BE2C (cell line): ENCODE measurements around the gene EXOSC5.

Experiments used
- DNase-seq: peaks from one replicate; pipeline ENCODE4 v3.0.0-alpha.2; 2020
- H3K27me3 ChIP-seq: fragments of 250-450 bp; sonication (Bioruptor Pico); 2 replicates; pipeline ENCODE4 v1.5.1; 2020; ENCODE audit warnings: mild to moderate bottlenecking
- H3K36me3 ChIP-seq: fragments of 250-450 bp; sonication (Bioruptor Pico); 2 replicates; pipeline ENCODE4 v1.5.1; 2020; ENCODE audit warnings: mild to moderate bottlenecking
- H3K4me1 ChIP-seq: fragments of 250-450 bp; sonication (Bioruptor Pico); 2 replicates; pipeline ENCODE4 v1.5.1; 2020
- H3K4me3 ChIP-seq: 2 replicates; pipeline ENCODE4 v1.5.1; 2011; ENCODE audit warnings: low read depth, low read length
- H3K9me3 ChIP-seq: fragments of 250-450 bp; sonication (Bioruptor Pico); 2 replicates; pipeline ENCODE4 v1.5.1; 2020
- TF ChIP-seq, protein P1 (sequence below): IDR thresholded peaks from 2 replicates; pipeline ENCODE4 v1.5.1; 2012; ENCODE audit warnings: mild to moderate bottlenecking, low read depth, low read length

EXOSC5 gene

DNA sequence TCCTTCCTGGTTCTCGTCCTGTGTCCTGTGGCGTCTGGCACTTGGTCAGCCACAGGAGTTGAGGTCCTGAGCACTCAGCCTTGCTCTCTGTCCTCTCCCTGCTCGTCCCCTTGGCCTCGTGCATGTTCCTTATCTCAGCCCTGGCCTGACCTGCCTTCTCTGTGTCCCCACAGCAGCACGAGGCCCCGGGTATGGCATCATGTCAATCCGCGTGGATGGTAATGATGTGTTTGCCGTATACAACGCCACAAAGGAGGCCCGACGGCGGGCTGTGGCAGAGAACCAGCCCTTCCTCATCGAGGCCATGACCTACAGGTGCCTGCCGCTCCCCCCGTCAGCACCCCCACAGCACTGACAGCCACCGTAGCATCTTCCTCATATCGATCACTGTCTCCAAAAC, 25.3 kb upstream of the EXOSC5 start:
- Histone ChIP-seq H3K27me3 (no peaks in the 10 kb centered on the region), H3K36me3 (peaks cover 30% of the 10 kb centered on the region), H3K9me3 (no peaks in the 10 kb centered on the region), H3K4me3 (no peak overlapping the region), H3K4me1 (peaks cover 6% of the 10 kb centered on the region; the same call in 1 of the 2 replicates)
- TF ChIP-seq, protein P1, sequence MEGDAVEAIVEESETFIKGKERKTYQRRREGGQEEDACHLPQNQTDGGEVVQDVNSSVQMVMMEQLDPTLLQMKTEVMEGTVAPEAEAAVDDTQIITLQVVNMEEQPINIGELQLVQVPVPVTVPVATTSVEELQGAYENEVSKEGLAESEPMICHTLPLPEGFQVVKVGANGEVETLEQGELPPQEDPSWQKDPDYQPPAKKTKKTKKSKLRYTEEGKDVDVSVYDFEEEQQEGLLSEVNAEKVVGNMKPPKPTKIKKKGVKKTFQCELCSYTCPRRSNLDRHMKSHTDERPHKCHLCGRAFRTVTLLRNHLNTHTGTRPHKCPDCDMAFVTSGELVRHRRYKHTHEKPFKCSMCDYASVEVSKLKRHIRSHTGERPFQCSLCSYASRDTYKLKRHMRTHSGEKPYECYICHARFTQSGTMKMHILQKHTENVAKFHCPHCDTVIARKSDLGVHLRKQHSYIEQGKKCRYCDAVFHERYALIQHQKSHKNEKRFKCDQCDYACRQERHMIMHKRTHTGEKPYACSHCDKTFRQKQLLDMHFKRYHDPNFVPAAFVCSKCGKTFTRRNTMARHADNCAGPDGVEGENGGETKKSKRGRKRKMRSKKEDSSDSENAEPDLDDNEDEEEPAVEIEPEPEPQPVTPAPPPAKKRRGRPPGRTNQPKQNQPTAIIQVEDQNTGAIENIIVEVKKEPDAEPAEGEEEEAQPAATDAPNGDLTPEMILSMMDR = no peak
- DNase-seq = no peak

DNA sequence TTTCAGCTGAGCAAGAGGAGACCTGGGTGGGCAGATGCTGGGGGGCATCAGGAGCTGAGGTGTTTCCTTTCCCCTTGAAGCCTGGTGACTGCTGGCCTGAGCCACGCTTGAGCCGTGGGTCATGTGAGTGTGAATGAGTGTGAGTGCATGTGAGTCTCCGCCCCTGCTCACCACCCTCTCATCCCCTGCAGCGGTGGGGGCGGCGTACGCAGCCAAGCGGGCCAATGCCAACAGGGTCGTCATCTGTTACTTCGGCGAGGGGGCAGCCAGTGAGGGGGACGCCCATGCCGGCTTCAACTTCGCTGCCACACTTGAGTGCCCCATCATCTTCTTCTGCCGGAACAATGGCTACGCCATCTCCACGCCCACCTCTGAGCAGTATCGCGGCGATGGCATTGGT, 24.8 kb upstream of the EXOSC5 start:
- no peak overlapping the region for H3K4me3 ChIP-seq
- no peaks in the 10 kb centered on the region for H3K9me3 ChIP-seq
- no peak for DNase-seq
- no peaks in the 10 kb centered on the region for H3K27me3 ChIP-seq
- TF ChIP-seq, protein P1 = no peak
- H3K36me3 ChIP-seq = peaks cover 33% of the 10 kb centered on the region
- peaks cover 4% of the 10 kb centered on the region; the same call in 1 of the 2 replicates for H3K4me1 ChIP-seq

DNA sequence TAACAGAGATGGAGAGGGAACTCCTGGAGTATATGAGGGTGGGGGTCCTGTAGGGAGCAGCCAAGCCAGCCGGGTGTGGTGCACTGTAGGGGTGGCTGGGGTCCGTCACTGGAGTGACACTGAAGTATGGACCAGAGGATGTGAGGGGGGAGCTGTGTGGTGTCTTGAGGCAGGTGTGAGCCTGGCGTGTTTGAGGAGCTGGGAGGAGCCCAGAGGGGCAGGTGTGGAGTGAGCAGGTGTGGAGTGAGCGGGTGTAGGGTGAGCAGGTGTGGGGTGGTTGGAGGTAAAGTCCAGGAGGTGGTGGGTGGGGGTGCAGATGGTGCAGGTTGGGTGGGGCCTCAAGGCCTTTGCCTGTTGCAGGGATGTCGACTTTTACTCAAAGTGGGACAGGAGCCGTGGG, 24.2 kb upstream of the EXOSC5 start:
- TF ChIP-seq, protein P1 = no peak
- no peaks in the 10 kb centered on the region for H3K4me1 ChIP-seq
- H3K9me3 ChIP-seq = no peaks in the 10 kb centered on the region
- H3K4me3 ChIP-seq = no peak overlapping the region
- peaks cover 32% of the 10 kb centered on the region for H3K36me3 ChIP-seq
- H3K27me3 ChIP-seq = no peaks in the 10 kb centered on the region
- DNase-seq = no peak

DNA sequence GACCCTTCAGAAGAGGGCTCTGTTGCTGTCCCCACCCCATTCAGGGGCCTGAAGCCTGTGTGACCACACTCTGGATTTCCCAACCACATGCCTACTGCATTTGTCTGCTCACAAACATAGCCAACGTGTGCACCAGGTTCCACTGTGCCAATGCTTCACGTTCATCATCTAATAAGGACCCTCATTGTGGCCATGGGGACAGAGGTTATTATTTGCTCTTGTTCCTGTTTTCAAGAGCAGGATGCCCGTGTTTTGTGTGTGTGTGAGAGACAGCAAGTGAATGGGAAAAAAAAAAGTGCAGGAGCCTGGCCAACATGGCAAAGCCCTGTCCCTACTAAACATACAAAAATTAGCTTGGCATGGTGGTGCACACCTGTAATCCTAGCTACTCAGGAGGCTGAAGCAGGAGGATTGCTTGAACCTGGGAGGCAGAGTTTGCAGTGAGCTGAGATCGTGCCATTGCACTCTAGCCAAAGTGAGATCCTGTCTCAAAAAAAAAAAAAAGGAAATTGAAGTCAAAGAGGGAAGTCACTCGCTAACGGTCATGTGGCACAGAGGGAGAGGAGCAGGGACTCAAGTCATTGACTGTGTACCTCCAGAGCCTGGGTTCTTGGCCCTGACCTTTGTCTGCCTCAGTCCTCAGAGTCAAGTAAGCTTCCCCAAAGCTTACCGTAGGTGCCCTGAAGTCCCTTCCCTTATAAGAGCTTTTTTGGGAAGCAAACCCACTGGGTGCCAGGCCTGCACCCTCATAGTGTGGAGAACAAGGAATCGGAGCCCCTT, 23.1 kb upstream of the EXOSC5 start:
- no peak for DNase-seq
- peaks cover 34% of the 10 kb centered on the region for H3K36me3 ChIP-seq
- H3K27me3 ChIP-seq = no peaks in the 10 kb centered on the region
- TF ChIP-seq, protein P1 = no peak
- H3K9me3 ChIP-seq = no peaks in the 10 kb centered on the region
- no peaks in the 10 kb centered on the region; the same call in 1 of the 2 replicates for H3K4me1 ChIP-seq
- H3K4me3 ChIP-seq = no peak overlapping the region

DNA sequence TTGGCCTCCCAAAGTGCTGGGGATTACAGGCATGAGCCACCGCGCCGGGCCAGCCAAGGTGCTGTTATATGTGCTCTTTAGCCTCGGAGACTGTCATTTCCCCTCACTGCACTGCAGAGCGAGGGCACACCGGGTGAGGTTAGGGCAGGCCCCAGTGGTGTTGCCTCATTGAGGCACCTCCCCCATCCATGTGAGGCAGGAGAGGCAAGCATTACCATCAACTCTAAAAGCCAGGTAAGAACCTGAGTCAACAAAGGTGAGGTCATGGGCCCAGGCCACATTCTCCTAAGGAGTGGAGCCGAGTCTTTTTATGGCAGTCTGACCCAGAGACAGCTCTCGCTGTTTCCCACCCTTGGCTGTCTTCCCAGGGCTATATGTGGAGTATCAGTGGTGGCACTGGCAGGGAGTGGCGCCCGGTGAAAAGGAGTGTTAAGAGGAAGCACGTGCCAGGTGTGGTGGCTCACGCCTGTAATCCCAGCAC, 19.1 kb upstream of the EXOSC5 start:
- DNase-seq = no peak
- H3K4me1 ChIP-seq = peaks cover 11% of the 10 kb centered on the region
- no peaks in the 10 kb centered on the region for H3K27me3 ChIP-seq
- no peaks in the 10 kb centered on the region for H3K9me3 ChIP-seq
- peaks cover 49% of the 10 kb centered on the region for H3K36me3 ChIP-seq
- H3K4me3 ChIP-seq = no peak overlapping the region
- TF ChIP-seq, protein P1 = no peak

DNA sequence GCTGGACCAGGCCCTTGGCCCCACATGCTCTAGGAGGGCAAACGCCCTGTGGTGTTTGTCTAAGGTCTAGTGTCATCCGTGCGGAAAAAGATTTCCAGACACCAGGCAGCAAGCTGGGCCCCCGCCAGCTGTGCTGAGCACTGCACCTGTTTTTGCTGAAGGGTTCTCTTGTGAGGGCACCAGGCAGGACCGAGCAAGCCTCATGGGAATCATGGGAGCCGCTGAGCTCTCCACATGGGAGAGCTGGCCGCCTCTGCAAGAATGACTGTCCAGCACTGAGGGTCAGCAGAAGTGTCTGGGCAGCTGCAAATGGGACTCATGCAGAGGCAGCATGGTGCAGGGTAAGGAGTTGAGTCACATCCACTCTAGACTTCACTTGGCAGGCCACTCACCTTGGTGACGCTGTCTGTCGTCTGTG, 18.0 kb upstream of the EXOSC5 start:
- Histone ChIP-seq H3K4me3 (no peak overlapping the region), H3K4me1 (peaks cover 12% of the 10 kb centered on the region), H3K9me3 (no peaks in the 10 kb centered on the region), H3K27me3 (no peaks in the 10 kb centered on the region), H3K36me3 (peaks cover 51% of the 10 kb centered on the region)
- TF ChIP-seq, protein P1 = no peak
- DNase-seq = peak; percentile 67
